ENCODE data around the gene ALMS1. TPM values are rescaled to one million over a fixed set of nuclear protein-coding genes. Genes with fewer than 3 reads are reported as not detected.

The ALMS1 gene
- total and polyA plus RNA-seq, 2 of the 8 experiments (the other 6 are each of a cell fraction or from before 2014, with no cell fraction given) = 21.8 to 45.6 TPM

GRCh38 chr2:73489053-73489452, 103.4 kb downstream of the ALMS1 start:
- Histone ChIP-seq H3K4me3 (ENCODE audit: extremely low read depth in 1 of 4, insufficient read depth in 2 of 4, low read depth in 3 of 4, low read length in 4 of 4) (no peak overlapping the region), H2BK120ac (replicated peaks; ENCODE audit: low read depth, low read length) (no peak overlapping the region), H3K27me3 (replicated peaks in 1 of 4; ENCODE audit: control insufficient read depth in 3 of 4, extremely low read depth in 1 of 4, insufficient read depth in 3 of 4, low read length in 3 of 4) (no peaks in the 10 kb centered on the region), H4K5ac (ENCODE audit: insufficient read length, low read depth, low read length) (no peak overlapping the region), H2BK5ac (ENCODE audit: low read depth, low read length) (no peak overlapping the region), H3K79me2 (ENCODE audit: control insufficient read depth in 1 of 2, insufficient read depth in 2 of 2, low read length in 2 of 2) (no peaks in the 10 kb centered on the region), H3K4me1 (replicated peaks in 1 of 4; ENCODE audit: control insufficient read depth in 3 of 4, insufficient read depth in 4 of 4, low read length in 3 of 4) (no peaks in the 10 kb centered on the region; a peak in 1 of 7 replicates), H2AFZ (ENCODE audit: low read length) (no peak overlapping the region), H3K23me2 (ENCODE audit: low read depth, low read length) (no peaks in the 10 kb centered on the region), H4K20me1 (replicated peaks in 1 of 2; ENCODE audit: control insufficient read depth in 1 of 2, insufficient read depth in 2 of 2, low read length in 2 of 2) (no peaks in the 10 kb centered on the region), H2BK15ac (ENCODE audit: low read length) (no peak overlapping the region), H3K27ac (ENCODE audit: low read depth, low read length) (no peak overlapping the region), H2BK20ac (ENCODE audit: low read length) (no peak overlapping the region), H3K9me3 (ENCODE audit: insufficient read depth in 2 of 2, low read depth in 1 of 2, low read length in 1 of 2) (no peaks in the 10 kb centered on the region; a peak in 1 of 4 replicates), H3K9ac (replicated peaks in 1 of 4; ENCODE audit: extremely low read depth in 1 of 4, low read depth in 3 of 4, low read length in 3 of 4) (no peak overlapping the region), H3K4me2 (ENCODE audit: insufficient read depth in 1 of 2, low read depth in 2 of 2, low read length in 2 of 2) (no peak overlapping the region), H3K4ac (replicated peaks; ENCODE audit: insufficient read length, low read depth, low read length) (no peak overlapping the region), H3K36me3 (ENCODE audit: control insufficient read depth in 2 of 4, insufficient read depth in 4 of 4, low read length in 3 of 4) (peaks cover 2 to 26% (median 16%) of the 10 kb centered on the region in 4 experiments; a peak in 6 of 8 replicates), H2AK5ac (ENCODE audit: low read depth, low read length) (no peak overlapping the region), H3K18ac (ENCODE audit: extremely low read depth, low read length) (no peak overlapping the region), H3K14ac (ENCODE audit: insufficient read length) (no peak overlapping the region), H3K56ac (replicated peaks; ENCODE audit: insufficient read length, low read depth, low read length) (no peak overlapping the region), H4K91ac (replicated peaks; ENCODE audit: insufficient read length, low read length) (no peak overlapping the region), H4K8ac (ENCODE audit: extremely low read depth, insufficient read depth, low read length) (no peak overlapping the region), H2BK12ac (ENCODE audit: low read depth, low read length) (no peak overlapping the region), H3K23ac (ENCODE audit: insufficient read length) (no peak overlapping the region), H3K79me1 (ENCODE audit: low read depth, low read length) (no peaks in the 10 kb centered on the region; the same call in 1 of the 2 replicates)
- ChIA-PET CTCF (ENCODE audit: partially characterized antibody) (no interaction called here), POLR2A (ENCODE audit: partially characterized antibody) (no interaction called here)
- DNase-seq (ENCODE audit: low read depth in 1 of 2, low spot score in 2 of 2) = no peak
- FAIRE-seq = no peak
- TF ChIP-seq GTF2F1 (IDR thresholded peaks at IDR 0.05; ENCODE audit: borderline replicate concordance, low read depth, low read length) (no peak), RXRA (IDR thresholded peaks at IDR 0.05; ENCODE audit: insufficient read depth, low read depth, low read length) (no peak), NANOG (IDR thresholded peaks at IDR 0.05; ENCODE audit: insufficient read depth, low read depth, low read length, poor library complexity, severe bottlenecking) (no peak), EP300 (IDR thresholded peaks at IDR 0.05; ENCODE audit: borderline replicate concordance in 1 of 2, low read depth in 2 of 2, low read length in 2 of 2) (no peak)
